CD4-positive, alpha-beta T cell treated with Interleukin-17A for 1 hour (primary cell): Measurements from ENCODE around the gene CNNM2.

Source experiments
- DNase-seq: peaks from one replicate; pipeline ENCODE4 v3.0.0-alpha.2; 2020

The CNNM2 gene

GRCh38 chr10:103077491-103078308 lies 159.6 kb downstream of the CNNM2 start:
- no peak for DNase-seq

- DNase-seq: no peak
Measured at GRCh38 chr10:103078309-103078615, 160.2 kb downstream of the CNNM2 start.

- DNase-seq: no peak
Measured at GRCh38 chr10:103078676-103079075, 160.6 kb downstream of the CNNM2 start.

GRCh38 chr10:103079100-103079499 lies 161.0 kb downstream of the CNNM2 start:
- DNase-seq: no peak

- DNase-seq: no peak
Measured at GRCh38 chr10:103079946-103080345, 161.9 kb downstream of the CNNM2 start.

GRCh38 chr10:103080891-103081581 lies 162.9 kb downstream of the CNNM2 start:
- DNase-seq: no peak

- DNase-seq: no peak
Measured at GRCh38 chr10:103082683-103083082, 164.6 kb downstream of the CNNM2 start.

- no peak for DNase-seq
Measured at GRCh38 chr10:103083266-103083976, 165.3 kb downstream of the CNNM2 start.

- no peak for DNase-seq
Measured at GRCh38 chr10:103083977-103084320, 165.9 kb downstream of the CNNM2 start.

GRCh38 chr10:103086261-103086660 lies 168.2 kb downstream of the CNNM2 start:
- DNase-seq: no peak

- no peak for DNase-seq
Measured at GRCh38 chr10:103086799-103087198, 168.7 kb downstream of the CNNM2 start.

- no peak for DNase-seq
Measured at GRCh38 chr10:103089493-103089892, 171.4 kb downstream of the CNNM2 start.

- no peak for DNase-seq
Measured at GRCh38 chr10:103090911-103091310, 172.8 kb downstream of the CNNM2 start.

GRCh38 chr10:103095005-103095404 lies 176.9 kb downstream of the CNNM2 start:
- no peak for DNase-seq

GRCh38 chr10:103096130-103096529 lies 178.0 kb downstream of the CNNM2 start:
- DNase-seq: no peak

- DNase-seq: no peak
Measured at GRCh38 chr10:103098240-103098639, 180.1 kb downstream of the CNNM2 start.

GRCh38 chr10:103100620-103101019 lies 182.5 kb downstream of the CNNM2 start:
- no peak for DNase-seq

GRCh38 chr10:103102195-103102594 lies 184.1 kb downstream of the CNNM2 start:
- DNase-seq: no peak

- no peak for DNase-seq
Measured at GRCh38 chr10:103103989-103104388, 185.9 kb downstream of the CNNM2 start.

- no peak for DNase-seq
Measured at GRCh38 chr10:103104721-103105120, 186.6 kb downstream of the CNNM2 start.

GRCh38 chr10:103105462-103105861 lies 187.4 kb downstream of the CNNM2 start:
- no peak for DNase-seq

GRCh38 chr10:103106539-103106938 lies 188.4 kb downstream of the CNNM2 start:
- no peak for DNase-seq

- DNase-seq: no peak
Measured at GRCh38 chr10:103109821-103110220, 191.7 kb downstream of the CNNM2 start.

GRCh38 chr10:103110407-103110806 lies 192.3 kb downstream of the CNNM2 start:
- no peak for DNase-seq
